ENCODE measurements around the gene TIMM44.
A peak's percentile ranks its signal among the peaks of the same experiment; 100 is the strongest.

Gene TIMM44

GRCh38 chr19:7943444-7944176 lies at the start of gene TIMM44:
Gene TIMM44 (minus strand): TSS chr19:7943666. CDS start chr19:7943651, 15 bp downstream.
- no peak for TF ChIP-seq CTCF (IDR thresholded peaks at IDR 0.05; ENCODE audit: low read depth, low read length)
- peak within 1 kb of the TSS; percentile 93 for H3K4me3 ChIP-seq (ENCODE audit: low read depth, low read length)
- no peaks in the 10 kb centered on the region for H3K9me3 ChIP-seq (ENCODE audit: severe bottlenecking)
- no peaks in the 10 kb centered on the region for H3K27me3 ChIP-seq (ENCODE audit: insufficient read depth, low read depth, severe bottlenecking)
- H3K27ac ChIP-seq = peak within 1 kb of the TSS; percentile 96
- H3K36me3 ChIP-seq = peaks cover 32% of the 10 kb centered on the region
- peak; percentile 99 for DNase-seq

- no peak overlapping the region for H3K27ac ChIP-seq
- no peak for DNase-seq
- peaks cover 52% of the 10 kb centered on the region for H3K36me3 ChIP-seq
- no peaks in the 10 kb centered on the region for H3K27me3 ChIP-seq (ENCODE audit: insufficient read depth, low read depth, severe bottlenecking)
- TF ChIP-seq CTCF (IDR thresholded peaks at IDR 0.05; ENCODE audit: low read depth, low read length) = no peak
- no peak overlapping the region for H3K4me3 ChIP-seq (ENCODE audit: low read depth, low read length)
- H3K9me3 ChIP-seq (ENCODE audit: severe bottlenecking) = no peaks in the 10 kb centered on the region
Measured at GRCh38 chr19:7992575-7992974, 49.1 kb upstream of the TIMM44 start.

GRCh38 chr19:7989071-7989575 lies 45.7 kb upstream of the TIMM44 start:
- DNase-seq = no peak
- TF ChIP-seq CTCF (IDR thresholded peaks at IDR 0.05; ENCODE audit: low read depth, low read length) = no peak
- Histone ChIP-seq H3K27me3 (ENCODE audit: insufficient read depth, low read depth, severe bottlenecking) (no peaks in the 10 kb centered on the region), H3K4me3 (ENCODE audit: low read depth, low read length) (no peak overlapping the region), H3K9me3 (ENCODE audit: severe bottlenecking) (no peaks in the 10 kb centered on the region), H3K36me3 (peaks cover 77% of the 10 kb centered on the region), H3K27ac (no peak overlapping the region)

- no peak for DNase-seq
- H3K36me3 ChIP-seq = peaks cover 85% of the 10 kb centered on the region
- no peak overlapping the region for H3K27ac ChIP-seq
- no peaks in the 10 kb centered on the region for H3K27me3 ChIP-seq (ENCODE audit: insufficient read depth, low read depth, severe bottlenecking)
- no peaks in the 10 kb centered on the region for H3K9me3 ChIP-seq (ENCODE audit: severe bottlenecking)
- TF ChIP-seq CTCF (IDR thresholded peaks at IDR 0.05; ENCODE audit: low read depth, low read length) = no peak
- H3K4me3 ChIP-seq (ENCODE audit: low read depth, low read length) = no peak overlapping the region
Measured at GRCh38 chr19:7988307-7988706, 44.8 kb upstream of the TIMM44 start.

- no peaks in the 10 kb centered on the region for H3K27me3 ChIP-seq (ENCODE audit: insufficient read depth, low read depth, severe bottlenecking)
- no peak for TF ChIP-seq CTCF (IDR thresholded peaks at IDR 0.05; ENCODE audit: low read depth, low read length)
- H3K4me3 ChIP-seq (ENCODE audit: low read depth, low read length) = no peak overlapping the region
- H3K36me3 ChIP-seq = peaks cover 92% of the 10 kb centered on the region
- H3K9me3 ChIP-seq (ENCODE audit: severe bottlenecking) = no peaks in the 10 kb centered on the region
- no peak for DNase-seq
- H3K27ac ChIP-seq = no peak overlapping the region
Measured at GRCh38 chr19:7987114-7987768, 43.8 kb upstream of the TIMM44 start.
